Skeletal muscle cell (primary cell): ENCODE measurements around the gene XKR3.
"Not testable (repeated sequence)": the region's sequence is repeated elsewhere in the genome, so short reads cannot be mapped to it uniquely, and the experiment has no call there.

Source experiments
- DNase-seq: peaks from one replicate; pipeline ENCODE4 v3.0.0-alpha.2; 2010; ENCODE audit warnings: low read depth
- H3K4me3 ChIP-seq: 2 replicates; pipeline ENCODE4 v1.5.1; 2011; ENCODE audit warnings: low read depth, mild to moderate bottlenecking, control low read depth, low read length, moderate library complexity

XKR3 gene

DNA sequence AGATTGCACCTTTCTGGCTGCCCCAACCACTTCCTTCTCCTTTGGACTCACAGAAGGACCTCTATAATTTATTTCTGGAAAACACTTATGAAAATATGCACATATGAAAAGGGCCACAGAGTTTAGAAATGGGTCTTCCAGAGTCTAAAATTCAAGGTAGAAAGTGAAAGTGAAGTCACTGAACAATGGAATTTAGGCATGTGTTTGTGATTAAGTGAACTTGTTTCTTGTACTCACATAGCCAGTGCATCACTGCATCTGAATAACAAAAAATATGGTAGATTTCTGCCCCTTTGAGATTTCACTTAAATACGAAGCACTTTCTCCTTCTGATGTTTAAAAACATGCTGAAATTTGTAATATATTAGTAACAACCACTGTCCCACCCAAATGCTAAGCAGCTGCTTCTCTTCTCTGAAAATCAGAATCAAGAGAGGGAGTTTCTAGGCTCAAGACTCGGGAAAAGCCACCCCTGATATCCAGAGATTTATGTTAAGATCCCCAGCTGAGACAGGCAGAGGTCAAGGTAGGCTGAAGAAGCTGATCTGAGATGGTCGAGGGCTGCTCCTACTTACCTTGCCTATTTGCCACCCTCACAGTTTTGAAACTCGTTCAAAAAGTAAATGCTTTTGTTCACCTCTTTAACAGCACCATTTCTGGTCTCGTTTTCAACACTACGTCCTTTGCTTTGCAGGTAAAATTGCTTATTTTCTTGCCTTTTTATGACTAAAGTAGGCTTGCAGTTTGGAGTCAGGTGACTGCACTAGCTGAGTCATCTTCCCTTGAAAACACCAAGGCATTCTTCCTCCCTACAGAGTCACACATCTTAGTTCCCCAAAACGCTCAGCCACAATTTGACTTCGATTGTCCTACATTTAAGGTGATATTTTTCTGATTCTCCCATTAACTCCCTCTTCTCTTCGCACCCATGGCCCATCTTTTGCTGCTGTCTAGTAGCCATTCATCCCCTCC lies at the start of gene XKR3:
TSS of gene XKR3 (minus strand) at position 696 of the 972 bp plus-strand sequence. CDS start 17,338 bp downstream, outside the sequence.
- H3K4me3 ChIP-seq: no peak within 1 kb of the TSS
- DNase-seq: no peak

DNA sequence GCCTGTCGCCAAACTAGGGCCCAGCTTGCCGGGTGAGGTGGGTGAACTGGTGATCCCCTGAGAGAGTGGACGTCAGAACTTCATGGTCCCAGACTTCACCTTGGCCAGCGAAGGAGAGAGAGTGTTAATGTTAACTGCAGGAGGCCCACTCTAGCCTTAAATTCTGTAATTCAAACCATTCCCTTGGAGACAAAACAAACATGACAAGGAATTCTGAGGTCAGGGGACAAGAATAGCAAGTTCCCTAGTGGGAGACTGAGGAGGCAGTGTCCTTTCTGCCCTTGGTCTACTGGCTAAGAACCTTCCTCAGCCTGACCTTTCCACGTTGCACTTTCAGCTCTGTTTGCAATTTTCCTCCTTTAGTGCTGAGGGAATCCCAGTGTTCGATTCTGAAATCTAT lies 44.4 kb upstream of the XKR3 start:
- not testable (repeated sequence) for H3K4me3 ChIP-seq, DNase-seq

DNA sequence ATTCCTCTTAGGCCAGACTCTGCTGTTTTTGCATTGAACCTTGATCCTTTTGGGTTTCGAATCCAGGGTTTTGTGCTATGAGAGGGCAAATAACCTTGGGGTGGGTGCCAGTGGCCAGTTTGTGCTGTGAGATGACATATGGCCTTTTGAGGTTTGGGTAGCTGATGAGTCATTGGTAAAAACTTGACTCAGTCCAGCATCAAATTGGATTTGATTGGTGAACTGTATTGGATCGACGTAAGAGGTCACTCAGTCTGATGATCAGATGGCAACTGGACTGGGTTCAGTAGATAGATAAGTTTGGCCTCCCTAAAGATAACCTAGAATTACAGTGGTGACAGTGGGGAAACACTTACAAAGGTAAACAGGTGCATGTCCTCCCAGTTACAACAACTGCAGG lies 41.0 kb upstream of the XKR3 start:
- DNase-seq: no peak
- H3K4me3 ChIP-seq: no peak overlapping the region

DNA sequence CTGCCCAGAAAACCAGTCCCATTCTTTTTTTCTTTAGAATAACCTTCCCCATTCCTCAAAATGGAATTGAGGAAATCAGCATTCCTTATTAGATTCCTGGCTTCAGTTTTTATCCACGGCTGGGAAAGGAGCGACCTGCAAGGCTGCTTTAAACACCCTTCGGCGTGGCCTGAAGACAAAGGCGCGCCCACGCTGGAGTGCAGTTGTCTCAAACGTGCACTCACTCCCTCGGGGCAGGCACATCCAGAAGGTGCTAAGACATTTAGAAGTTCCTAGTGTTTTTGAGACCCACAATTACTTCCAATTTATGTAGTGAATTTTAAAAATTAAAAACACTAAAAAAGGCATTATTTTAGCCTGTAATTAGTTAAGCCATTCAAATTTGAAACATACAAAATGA lies 31.6 kb upstream of the XKR3 start:
- not testable (repeated sequence) for H3K4me3 ChIP-seq, DNase-seq

DNA sequence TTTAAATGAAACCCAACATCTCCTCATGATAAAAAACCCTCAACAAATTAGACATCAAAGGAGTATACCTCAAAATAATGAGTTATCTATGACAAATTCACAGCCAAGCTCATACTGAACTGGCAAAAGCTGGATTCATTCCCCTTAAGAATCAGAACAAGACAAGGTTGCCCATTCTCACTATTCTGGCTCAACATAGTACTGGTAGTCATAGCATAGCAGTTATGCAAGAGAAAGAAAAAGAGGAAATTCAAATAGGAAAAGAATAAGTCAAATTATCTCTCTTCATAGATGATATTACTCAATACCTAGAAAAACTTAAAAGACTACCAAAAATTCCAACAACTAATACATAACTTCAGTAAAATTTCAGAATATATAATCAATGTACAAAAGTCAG lies 29.4 kb upstream of the XKR3 start:
- DNase-seq: no peak
- H3K4me3 ChIP-seq: no peak overlapping the region

DNA sequence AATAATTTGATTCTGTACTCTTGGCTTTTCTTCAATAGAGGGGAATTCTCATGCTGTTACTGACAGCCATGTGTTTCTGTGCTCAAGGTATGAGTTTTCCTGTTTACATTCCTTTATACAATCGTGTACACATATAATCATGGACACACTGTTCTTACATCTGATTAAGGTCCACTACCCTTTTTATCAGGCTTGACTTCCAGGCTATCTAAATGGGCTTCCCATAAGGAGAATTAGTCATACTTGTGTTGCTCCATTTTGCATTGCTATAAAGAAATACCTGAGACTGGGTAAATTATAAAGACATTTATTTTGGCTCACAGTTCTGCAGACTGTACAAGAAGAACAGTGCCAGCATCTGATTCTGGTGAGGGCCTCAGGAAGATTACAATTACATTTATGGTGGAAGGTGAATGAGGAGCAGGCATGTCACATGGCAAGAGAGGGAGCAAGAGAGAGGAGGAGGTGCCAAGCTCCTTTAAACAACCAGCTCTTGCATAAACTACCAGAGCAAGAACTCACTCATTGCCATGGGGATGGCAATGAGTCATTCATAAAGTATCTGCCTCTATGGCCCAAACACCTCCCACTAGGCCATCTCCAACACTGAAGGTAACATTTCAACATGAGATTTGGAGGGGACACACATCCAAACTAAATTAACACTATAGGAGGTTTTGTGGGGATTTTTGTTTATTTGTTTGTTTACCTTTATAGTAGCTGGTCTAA lies 26.2 kb upstream of the XKR3 start:
- not testable (repeated sequence) for DNase-seq

DNA sequence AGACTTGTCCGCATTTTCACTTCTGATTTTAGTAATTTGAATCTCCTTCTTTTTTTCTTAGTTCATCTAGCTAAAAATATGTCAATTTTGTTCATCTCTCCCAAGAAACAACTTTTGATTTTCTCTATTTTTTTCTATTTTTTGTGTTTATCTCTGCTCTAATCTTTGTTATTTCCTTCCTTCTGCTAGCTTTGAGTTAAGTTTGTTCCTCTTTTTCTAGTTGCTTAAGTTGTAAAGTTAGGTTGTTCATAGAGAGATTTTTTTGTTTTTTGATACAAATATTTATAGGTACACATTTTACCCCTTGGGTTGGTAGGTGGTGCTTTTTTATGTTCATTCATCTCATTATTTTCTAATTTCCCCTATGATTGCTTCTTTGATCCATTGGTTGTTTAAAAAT lies 22.1 kb upstream of the XKR3 start:
- H3K4me3 ChIP-seq: no peak overlapping the region
- no peak for DNase-seq

More for the DNA sequence above, 26.2 kb upstream of the XKR3 start:
- not testable (repeated sequence) for H3K4me3 ChIP-seq

DNA sequence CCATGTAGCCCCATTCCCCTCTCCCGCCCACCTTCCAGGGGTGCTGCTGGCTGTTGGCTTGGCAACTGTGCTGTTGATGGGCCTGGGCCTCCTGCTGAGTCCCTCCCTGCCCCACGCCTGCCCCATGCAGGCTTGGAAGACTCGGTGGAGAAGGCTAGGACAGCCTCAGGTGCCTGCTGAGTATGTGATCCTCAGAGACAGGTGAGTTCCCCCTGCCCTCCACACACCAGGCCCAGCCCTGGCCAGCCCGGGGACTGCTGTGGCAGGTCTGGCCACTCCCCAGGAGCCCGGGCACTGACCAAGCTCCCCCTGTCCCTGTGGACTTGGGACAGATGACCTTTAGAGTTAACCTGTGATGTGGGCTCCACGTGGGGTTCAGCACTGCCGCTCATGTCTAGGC lies 20.7 kb upstream of the XKR3 start:
- no peak overlapping the region for H3K4me3 ChIP-seq
- no peak for DNase-seq

DNA sequence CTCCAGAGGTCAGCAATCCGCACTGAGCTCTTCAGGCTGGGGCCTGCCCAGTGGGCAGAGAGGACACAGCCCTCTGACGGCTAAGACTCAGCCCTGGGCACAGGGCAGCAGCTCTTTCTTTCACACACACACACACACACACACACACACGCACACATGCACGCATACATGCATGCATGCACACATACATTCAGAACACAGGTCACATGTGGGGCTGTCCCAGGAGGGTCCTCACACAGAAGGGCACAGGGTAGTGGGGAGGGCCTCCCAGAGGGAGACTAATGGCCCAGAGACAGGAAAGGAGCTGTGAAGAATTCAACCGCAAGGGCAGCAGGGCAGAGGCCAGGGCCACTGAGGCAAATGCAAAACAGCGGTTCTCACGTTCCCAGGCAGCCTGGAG lies 20.3 kb upstream of the XKR3 start:
- DNase-seq: no peak
- H3K4me3 ChIP-seq: no peak overlapping the region

DNA sequence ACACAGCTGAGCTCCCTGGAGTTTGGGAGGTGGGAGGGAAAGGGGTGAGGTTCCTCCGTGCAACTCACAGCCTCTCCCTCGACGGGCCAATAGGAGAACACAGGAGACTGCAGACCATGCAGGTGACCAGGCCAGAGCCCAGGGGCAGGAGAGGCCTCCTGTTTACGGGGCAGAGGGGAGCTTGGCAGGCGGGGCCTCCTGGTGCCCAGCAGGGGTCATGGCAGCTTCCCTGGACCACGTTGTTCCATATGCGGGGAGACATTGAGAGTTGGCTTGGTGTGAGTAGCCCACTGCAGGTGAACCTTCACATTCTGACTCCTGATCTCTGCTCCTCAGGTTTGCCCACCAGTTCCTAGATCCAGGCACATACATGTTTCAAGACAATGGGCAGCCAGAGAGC lies 19.3 kb upstream of the XKR3 start:
- no peak for DNase-seq
- H3K4me3 ChIP-seq: no peak overlapping the region

DNA sequence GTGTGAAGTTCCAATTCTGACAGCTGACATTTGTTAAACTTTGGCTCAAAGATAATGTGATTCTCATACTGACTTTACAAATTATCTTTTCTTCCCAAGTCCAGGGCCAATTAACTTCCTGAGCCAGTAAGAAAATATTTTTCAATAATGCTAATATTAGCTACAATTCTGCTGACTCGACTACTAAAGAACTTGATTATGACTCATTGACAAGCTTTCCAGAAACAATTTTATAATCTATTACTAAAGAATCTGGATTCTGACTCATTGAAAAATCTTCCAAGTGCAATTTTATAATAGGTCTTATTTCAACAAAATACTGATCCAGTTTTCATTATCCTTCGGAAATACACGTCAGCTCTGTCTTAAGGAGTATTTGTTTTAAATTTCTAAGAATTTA lies 12.9 kb upstream of the XKR3 start:
- DNase-seq: no peak
- no peak overlapping the region for H3K4me3 ChIP-seq

DNA sequence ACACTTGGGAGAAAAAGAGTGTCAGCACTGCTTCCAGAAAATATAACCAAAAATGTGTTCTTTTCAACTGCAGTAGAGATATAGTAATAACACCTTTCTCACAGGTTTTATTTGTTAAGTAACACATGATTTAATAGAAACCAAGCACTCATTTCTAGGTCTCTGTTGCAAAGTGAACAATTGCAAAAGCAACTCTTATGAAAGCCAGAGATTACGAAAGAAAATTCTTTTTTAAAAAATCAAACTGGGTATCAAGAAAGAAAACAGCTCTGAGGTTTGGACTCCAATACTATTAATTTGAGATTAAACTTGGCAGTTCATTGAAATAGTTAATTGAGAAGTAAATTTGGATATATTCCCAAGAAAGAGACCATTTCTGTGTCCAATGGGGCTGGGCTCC lies 9.8 kb upstream of the XKR3 start:
- DNase-seq: no peak

DNA sequence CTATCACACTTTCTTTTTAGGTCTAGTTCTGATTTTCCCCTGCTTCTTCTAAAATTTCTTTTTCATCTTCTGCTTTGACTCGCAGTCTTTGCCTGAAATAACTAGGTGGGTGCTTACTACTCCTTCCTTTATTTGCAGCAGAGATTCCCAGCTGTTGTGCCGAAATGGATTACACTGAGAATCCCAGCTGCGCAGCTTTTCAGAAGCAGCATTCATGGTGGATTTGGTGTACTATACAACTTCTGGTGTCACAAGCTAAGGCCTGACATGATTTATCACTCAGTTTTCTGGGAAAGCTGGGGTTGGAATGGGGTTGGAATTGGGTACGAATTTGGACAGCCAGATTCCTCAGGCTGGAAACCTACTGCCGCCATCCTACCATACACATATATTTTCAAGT lies 6.0 kb upstream of the XKR3 start:
- no peak overlapping the region for H3K4me3 ChIP-seq
- DNase-seq: no peak

More for the DNA sequence above, 9.8 kb upstream of the XKR3 start:
- H3K4me3 ChIP-seq: no peak overlapping the region

DNA sequence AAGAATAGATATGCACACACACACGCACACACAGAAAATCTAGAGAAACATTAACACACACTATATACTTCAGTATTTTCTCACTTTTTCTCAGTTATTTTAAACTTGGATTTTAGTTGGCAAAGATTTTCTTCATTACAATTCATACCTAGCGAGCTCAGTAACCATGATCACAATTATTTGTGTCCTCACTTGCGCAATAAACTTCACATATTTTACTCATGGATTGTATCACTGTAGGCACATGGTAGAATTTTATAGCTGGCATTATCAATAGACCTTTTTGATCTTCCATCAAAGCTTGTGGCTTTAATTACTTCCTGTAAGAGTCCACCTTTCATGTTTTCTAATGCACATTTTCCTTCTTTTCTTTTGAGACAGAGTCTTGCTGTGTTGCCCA lies 4.8 kb upstream of the XKR3 start:
- DNase-seq: no peak

DNA sequence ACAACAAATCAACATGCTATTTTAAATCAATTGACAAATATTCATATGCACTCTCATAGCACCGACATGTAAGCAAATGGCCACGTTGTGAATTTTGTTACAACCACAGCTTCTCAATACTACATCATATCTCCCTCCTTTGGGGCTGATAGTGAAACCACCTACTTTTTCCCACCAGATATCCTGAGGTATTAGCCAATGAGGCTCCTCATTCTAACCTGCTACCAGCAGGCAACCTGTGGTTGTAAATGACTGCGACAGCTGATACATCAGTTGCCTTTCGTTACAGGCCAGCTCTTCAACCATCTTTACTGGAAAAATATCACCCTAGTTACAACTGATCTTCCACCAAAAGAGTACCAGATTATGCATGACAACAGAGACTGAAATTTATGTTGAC lies 3.7 kb upstream of the XKR3 start:
- no peak overlapping the region for H3K4me3 ChIP-seq
- no peak for DNase-seq

More for the DNA sequence above, 4.8 kb upstream of the XKR3 start:
- no peak overlapping the region for H3K4me3 ChIP-seq

DNA sequence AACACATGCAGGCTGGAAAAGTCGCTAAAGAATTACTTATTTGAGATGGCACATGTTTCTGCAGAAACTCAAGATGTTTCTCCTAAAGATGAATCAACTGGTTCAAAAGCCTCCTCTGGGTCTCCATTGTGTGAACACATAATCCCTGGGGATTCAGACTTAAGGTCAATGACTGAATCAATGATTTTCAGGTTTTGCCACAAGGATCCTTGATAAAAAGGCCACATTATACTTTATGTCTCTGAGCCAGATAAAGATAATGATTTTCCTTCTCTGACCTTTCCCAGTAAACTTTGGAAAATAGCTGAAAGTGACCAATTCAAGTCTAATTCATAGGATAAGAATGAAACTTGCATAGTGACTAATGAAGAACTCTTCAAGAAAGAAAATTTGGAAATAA lies 2.3 kb upstream of the XKR3 start:
- H3K4me3 ChIP-seq: no peak overlapping the region
- DNase-seq: no peak

DNA sequence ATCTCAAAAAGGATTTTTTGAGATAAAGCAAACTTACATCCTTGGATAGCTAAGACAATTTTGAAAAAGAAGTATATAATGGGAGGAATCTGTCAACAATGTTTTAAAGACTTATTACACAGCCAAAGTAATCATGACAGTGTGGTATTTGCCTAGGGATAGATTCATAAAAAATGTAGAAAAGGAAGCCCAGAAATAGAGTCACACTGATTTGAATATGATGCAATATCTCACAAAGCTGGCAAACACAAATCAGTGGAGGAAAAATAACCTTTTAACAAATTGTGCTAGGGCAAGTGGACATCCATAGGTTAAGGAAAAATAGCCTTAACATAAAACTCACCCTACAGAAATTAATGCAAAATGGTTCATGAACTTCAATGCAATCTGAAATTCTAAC lies 6.0 kb downstream of the XKR3 start:
- H3K4me3 ChIP-seq: no peak overlapping the region
- no peak for DNase-seq

DNA sequence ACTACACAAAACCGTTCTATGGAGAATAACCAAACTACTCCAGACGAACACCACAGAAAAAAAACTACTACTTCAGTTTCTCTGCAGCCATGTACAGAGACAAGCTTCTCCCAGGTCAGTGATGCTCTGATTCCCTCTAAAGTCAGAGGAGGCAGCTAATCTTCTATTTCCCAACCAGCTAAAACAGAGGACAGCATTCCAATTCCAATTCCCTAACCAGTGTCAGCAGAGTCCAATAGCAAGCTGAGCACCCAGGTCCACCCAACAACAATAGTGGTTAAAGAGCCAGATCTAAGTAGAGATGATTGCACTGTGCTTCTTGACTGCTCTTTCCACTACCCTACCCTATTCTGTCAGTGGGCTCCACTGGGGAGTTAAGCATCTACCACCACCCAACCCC lies 6.7 kb downstream of the XKR3 start:
- DNase-seq: no peak
- no peak overlapping the region for H3K4me3 ChIP-seq

DNA sequence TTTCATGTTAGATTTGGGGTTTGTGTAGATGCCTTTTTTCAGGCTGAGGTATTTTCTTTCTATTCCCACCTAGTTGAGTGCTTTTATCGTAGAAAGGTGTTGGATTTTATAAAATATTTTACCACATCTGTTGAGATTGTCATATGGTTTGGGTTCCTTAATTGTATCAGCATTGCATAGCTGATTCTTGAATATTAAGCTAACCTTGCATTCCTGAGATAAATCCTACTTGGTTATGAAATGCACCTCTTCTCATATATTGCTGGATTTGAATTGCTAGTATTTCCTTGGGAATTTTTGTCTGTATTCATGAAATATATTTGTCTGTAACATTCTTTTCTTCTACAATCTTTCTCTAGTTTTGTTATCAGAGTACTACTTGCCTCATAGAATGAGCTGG lies 10.1 kb downstream of the XKR3 start:
- no peak for DNase-seq
- H3K4me3 ChIP-seq: no peak overlapping the region

DNA sequence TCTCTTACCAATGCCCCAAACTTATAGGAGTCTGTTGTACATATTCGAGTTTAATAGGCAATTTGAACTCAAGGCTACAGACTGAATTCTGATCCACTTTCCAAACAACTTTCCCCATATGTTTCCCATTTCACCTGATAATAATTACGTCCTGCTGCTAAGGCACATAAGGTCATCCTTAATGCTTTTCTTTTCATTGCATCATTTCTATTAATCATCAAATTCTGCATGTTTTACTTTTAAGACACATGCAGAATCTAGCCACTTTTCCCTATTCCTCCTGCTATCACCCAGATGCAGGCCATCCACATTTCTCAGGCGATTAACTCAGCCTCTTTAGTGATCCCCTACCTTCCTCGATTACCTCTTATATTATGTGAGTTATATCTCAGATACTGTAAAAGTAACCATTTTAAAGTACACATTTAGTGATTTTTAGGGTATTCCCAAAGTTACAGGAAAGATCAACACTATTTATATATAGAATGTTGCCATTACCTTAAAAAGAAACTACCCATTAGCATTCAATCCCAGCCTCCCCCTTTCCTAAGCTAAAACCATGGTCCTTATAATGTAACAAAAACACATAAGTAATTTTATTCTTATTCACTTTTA lies 14.9 kb downstream of the XKR3 start:
- no peak for DNase-seq
- H3K4me3 ChIP-seq: no peak overlapping the region
